GM19395 (cell line): Measurements from ENCODE around the gene RAB4B.
"Not testable (repeated sequence)": the region's sequence is repeated elsewhere in the genome, so short reads cannot be mapped to it uniquely, and the experiment has no call there.

Experiments used
- ATAC-seq: cut with Tn5 transposase; IDR thresholded peaks from one replicate; pipeline ENCODE4 v1.9.1; 2021; ENCODE audit warnings: mild to moderate bottlenecking, moderate library complexity; ENCODE audit not compliant: unreplicated experiment

RAB4B gene

GRCh38 chr19:40801426-40802299, 23.6 kb downstream of the RAB4B start:
- ATAC-seq = no peak

GRCh38 chr19:40802300-40803169, 24.5 kb downstream of the RAB4B start:
- ATAC-seq = no peak

GRCh38 chr19:40803170-40803856, 25.3 kb downstream of the RAB4B start:
- ATAC-seq = no peak

GRCh38 chr19:40803857-40804782, 26.1 kb downstream of the RAB4B start:
- ATAC-seq = no peak

GRCh38 chr19:40804783-40805242, 26.8 kb downstream of the RAB4B start:
- ATAC-seq = no peak

- ATAC-seq = no peak
Observed at GRCh38 chr19:40805258-40805868, 27.3 kb downstream of the RAB4B start.

GRCh38 chr19:40806423-40807146, 28.5 kb downstream of the RAB4B start:
- ATAC-seq = no peak

- no peak for ATAC-seq
Observed at GRCh38 chr19:40807147-40808020, 29.3 kb downstream of the RAB4B start.

- ATAC-seq = no peak
Observed at GRCh38 chr19:40808021-40808325, 29.9 kb downstream of the RAB4B start.

GRCh38 chr19:40808497-40808896, 30.4 kb downstream of the RAB4B start:
- ATAC-seq = no peak

- no peak for ATAC-seq
Observed at GRCh38 chr19:40809358-40810086, 31.5 kb downstream of the RAB4B start.

GRCh38 chr19:40810160-40810559, 32.1 kb downstream of the RAB4B start:
- ATAC-seq = no peak

GRCh38 chr19:40810649-40811408, 32.8 kb downstream of the RAB4B start:
- peak; percentile 73 for ATAC-seq

- ATAC-seq = no peak
Observed at GRCh38 chr19:40811478-40812341, 33.7 kb downstream of the RAB4B start.

- ATAC-seq = not testable (repeated sequence)
Observed at GRCh38 chr19:40812571-40812970, 34.5 kb downstream of the RAB4B start.

- no peak for ATAC-seq
Observed at GRCh38 chr19:40813182-40813581, 35.1 kb downstream of the RAB4B start.
